Measurements from ENCODE around the gene NCF4. TPM values are rescaled to one million over a fixed set of nuclear protein-coding genes. Genes with fewer than 3 reads are reported as not detected.

The NCF4 gene
- total and polyA plus RNA-seq, 8 donors: 3.2 to 68.1 (median 3.7) TPM

DNA sequence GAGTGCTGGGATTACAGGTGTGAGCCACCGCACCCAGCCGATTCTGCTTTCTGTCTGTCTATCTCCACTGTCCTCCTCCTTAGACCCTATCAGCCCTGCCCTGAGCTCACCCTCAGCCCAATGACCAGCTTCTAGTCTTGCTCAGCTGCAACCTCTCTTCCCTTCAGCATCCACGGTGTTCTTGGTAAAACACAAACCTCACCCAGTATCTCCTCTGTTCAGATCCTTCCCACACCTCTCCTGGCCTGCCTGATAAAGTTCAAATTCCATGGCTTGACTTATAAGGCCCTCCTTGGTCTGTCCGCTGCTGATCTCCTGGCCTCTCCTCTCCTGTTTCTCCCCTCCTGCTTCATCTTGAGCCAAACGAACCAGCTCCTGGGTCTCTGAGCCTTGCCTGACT, 14.5 kb upstream of the NCF4 start:
- Histone ChIP-seq H3K27ac (no peak overlapping the region), H3K4me1 (no peaks in the 10 kb centered on the region), H3K36me3 (no peaks in the 10 kb centered on the region), H3K27me3 (peaks cover 7 to 70% of the 10 kb centered on the region in 2 donors), H3K9me3 (no peaks in the 10 kb centered on the region), H3K4me3 (no peak overlapping the region)
- TF ChIP-seq, protein P1, sequence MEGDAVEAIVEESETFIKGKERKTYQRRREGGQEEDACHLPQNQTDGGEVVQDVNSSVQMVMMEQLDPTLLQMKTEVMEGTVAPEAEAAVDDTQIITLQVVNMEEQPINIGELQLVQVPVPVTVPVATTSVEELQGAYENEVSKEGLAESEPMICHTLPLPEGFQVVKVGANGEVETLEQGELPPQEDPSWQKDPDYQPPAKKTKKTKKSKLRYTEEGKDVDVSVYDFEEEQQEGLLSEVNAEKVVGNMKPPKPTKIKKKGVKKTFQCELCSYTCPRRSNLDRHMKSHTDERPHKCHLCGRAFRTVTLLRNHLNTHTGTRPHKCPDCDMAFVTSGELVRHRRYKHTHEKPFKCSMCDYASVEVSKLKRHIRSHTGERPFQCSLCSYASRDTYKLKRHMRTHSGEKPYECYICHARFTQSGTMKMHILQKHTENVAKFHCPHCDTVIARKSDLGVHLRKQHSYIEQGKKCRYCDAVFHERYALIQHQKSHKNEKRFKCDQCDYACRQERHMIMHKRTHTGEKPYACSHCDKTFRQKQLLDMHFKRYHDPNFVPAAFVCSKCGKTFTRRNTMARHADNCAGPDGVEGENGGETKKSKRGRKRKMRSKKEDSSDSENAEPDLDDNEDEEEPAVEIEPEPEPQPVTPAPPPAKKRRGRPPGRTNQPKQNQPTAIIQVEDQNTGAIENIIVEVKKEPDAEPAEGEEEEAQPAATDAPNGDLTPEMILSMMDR (IDR thresholded peaks at IDR 0.05): no peak
- intact Hi-C loops (cut with DNase I): loop anchor here in 1 of 2 donors (5.0 kb wide), 1 partner anchor 64 kb away; no protein-coding TSS in a partner anchor
- DNase-seq (no peak), ATAC-seq (no peak)

DNA sequence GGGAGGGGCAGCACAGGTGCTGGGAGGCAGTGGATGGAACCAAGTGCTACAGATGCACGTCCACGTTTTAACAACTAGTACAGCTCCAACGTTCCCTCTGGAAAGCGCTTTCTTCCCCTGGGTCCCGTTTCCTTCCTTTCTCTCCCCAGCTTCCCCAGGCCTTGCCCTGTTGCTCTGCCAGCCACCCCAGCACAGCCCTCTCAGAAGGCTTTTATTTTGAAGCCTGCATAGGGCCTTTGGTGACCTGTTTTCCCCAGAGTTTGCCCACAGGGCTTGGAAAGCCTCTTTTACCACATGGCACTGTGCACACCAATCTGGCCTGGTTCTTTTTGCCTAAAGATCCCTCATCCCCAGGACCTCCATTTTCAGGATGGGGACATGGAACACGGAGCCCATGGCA, 13.9 kb upstream of the NCF4 start:
- intact Hi-C loops (cut with DNase I): loop anchor here in 1 of 2 donors (5.0 kb wide), 1 partner anchor 65 kb away; no protein-coding TSS in a partner anchor
- TF ChIP-seq, protein P1 (IDR thresholded peaks at IDR 0.05): no peak

DNA sequence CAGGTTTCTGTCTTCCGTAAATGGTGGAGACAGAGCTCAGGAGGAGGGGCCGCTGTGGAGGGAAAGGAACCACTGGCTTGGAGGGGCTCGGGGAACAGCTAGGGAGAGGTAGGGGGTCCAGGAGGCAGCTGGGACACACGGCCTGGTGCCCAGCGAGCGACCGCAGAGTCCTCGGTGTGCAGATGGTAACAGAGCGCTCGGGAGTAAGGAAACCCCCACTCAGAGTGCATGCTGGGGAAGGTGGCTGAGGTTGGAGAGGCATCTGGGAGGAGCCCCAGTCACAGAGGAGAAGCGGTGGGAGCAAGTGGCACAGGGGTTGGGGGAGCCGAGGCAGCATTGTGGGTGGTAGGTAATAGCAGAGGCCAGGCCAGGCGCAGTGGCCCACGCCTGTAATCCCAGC, 10.8 kb upstream of the NCF4 start:
- H3K36me3 ChIP-seq: no peaks in the 10 kb centered on the region
- H3K9me3 ChIP-seq: no peaks in the 10 kb centered on the region
- ATAC-seq: no peak
- no peak overlapping the region for H3K27ac ChIP-seq
- no peak for DNase-seq
- TF ChIP-seq, protein P1 (IDR thresholded peaks at IDR 0.05): no peak
- H3K4me3 ChIP-seq: no peak overlapping the region
- peaks cover 7 to 56% of the 10 kb centered on the region in 2 donors for H3K27me3 ChIP-seq
- intact Hi-C loops (cut with DNase I): no loop called here
- H3K4me1 ChIP-seq: peaks cover 0 to 6% of the 10 kb centered on the region in 2 donors

More for the DNA sequence above, 13.9 kb upstream of the NCF4 start:
- no peak overlapping the region for H3K4me3 ChIP-seq
- no peak for ATAC-seq
- H3K36me3 ChIP-seq: no peaks in the 10 kb centered on the region
- H3K9me3 ChIP-seq: no peaks in the 10 kb centered on the region
- peaks cover 7 to 68% of the 10 kb centered on the region in 2 donors for H3K27me3 ChIP-seq
- no peak overlapping the region for H3K27ac ChIP-seq
- DNase-seq: no peak
- H3K4me1 ChIP-seq: no peaks in the 10 kb centered on the region

DNA sequence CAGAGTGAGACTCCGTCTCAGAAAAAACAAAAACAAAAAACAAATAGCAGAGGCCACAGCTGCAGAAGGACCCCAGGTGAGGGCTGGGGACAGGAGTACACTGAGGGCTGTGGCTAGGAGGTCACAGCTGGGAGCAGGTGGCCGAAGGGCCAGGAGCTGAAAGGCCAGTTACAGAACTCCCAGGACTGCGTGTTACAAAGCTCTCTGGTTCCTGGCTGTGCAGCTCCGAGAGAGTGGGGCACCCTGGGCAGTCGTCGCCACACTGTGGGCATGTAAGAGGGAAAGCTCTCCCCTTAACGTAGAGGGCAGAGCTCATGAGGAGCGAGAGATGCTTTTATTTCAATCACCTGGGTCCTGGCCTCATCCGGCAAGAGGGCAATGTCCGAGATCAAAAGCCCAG, 10.1 kb upstream of the NCF4 start:
- Histone ChIP-seq H3K27ac (no peak overlapping the region), H3K4me3 (no peak overlapping the region), H3K27me3 (peaks cover 7 to 50% of the 10 kb centered on the region in 2 donors), H3K36me3 (no peaks in the 10 kb centered on the region), H3K4me1 (peaks cover 0 to 6% of the 10 kb centered on the region in 2 donors), H3K9me3 (no peaks in the 10 kb centered on the region)
- TF ChIP-seq, protein P1 (IDR thresholded peaks at IDR 0.05): no peak
- ATAC-seq: no peak
- no peak for DNase-seq
- intact Hi-C loops (cut with DNase I): no loop called here

DNA sequence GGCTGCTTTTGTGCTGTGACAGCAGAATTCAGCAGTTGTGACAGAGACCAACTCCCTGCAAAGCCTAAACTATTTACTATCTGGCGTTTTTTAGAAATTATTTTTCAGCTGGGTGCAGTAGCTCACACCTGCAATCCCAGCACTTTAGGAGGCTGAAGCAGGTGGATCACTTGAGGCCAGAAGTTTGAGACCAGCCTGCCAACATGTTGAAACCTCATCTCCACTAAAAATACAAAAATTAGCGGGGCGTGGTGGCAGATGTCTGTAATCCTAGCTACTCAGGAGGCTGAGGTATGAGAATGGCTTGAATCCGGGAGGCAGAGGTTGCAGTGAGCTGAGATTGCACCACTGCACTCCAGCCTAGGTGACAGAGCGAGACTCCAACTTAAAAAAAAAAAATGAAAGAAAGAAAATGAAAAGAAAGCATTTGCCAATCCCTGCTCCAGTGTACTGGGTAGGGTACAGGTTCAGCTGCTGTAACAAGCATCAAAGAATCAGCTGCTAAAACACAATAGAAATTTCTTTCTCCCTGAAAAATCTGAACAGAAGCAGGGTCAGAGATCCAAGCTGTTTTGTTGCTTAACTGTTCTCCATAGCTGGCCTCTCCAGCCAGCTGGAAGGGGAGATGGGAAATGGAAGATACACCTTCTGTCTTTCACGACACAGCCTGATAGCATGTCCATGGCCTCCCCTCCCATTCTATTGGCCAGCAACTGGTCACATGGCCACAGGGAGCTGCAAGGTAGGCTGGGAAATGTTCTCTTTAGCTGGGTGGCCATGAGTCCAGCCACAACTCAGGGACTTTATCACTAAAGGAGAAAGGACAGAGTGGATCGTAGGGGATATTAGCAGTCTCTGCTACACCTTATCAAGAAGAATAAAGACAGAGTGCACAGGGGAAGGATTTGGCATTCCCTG, 8.5 kb upstream of the NCF4 start:
- Histone ChIP-seq H3K27ac (no peak overlapping the region), H3K4me1 (peaks cover 0 to 22% of the 10 kb centered on the region in 2 donors), H3K36me3 (no peaks in the 10 kb centered on the region), H3K27me3 (peaks cover 7 to 40% of the 10 kb centered on the region in 2 donors), H3K9me3 (no peaks in the 10 kb centered on the region), H3K4me3 (no peak overlapping the region)
- TF ChIP-seq, protein P1 (IDR thresholded peaks at IDR 0.05): no peak
- DNase-seq (no peak), ATAC-seq (no peak)
- intact Hi-C loops (cut with DNase I): no loop called here
